RKO (cell line): ENCODE results near the gene DTNB.
A peak's percentile ranks its signal among the peaks of the same experiment; 100 is the strongest.

Experiments
- DNase-seq: peaks from one replicate; pipeline ENCODE4 v3.0.0-alpha.2; 2016; ENCODE audit warnings: low spot score

DTNB gene

DNA sequence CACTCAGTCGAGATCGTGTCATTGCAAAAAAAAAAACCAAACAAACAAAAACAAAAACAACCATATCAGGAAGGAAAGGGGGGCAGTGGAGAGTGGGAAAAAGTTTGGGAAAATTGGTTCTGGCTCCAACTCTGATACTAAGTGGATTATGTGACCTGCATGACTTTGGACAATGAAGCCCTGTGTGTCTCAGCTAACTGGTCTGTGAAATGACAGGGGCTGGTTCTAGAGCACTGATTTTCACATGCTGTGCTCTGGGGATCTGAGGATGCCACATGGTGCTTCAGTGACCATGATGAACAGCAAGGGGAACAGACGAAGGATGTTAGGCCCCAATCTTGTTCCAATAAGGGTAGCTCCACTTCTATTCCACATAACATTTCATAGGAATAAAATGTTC lies 174.2 kb downstream of the DTNB start:
- DNase-seq = no peak

DNA sequence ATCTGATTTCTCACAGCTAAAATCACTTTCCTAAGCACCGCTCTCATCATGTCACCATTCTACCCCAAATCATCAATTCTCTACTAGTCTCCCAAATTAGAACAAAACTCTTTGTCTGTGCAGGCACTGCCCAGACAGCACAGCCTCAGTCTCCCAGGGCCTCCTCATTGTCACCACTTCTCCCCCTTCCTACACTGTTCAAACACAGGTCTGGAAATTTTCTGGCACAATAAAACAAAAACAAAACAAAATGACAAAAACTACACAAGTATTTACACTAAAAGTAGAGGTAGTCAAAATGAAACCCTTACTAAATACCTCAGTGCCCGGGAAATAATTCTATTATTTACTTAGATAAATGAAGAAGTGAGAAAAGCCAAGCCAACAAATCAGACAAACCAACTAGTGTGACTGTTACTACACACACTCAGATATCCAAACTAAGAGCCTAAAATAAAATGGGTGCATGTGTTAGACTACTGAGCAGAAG lies 175.4 kb downstream of the DTNB start:
- no peak for DNase-seq

DNA sequence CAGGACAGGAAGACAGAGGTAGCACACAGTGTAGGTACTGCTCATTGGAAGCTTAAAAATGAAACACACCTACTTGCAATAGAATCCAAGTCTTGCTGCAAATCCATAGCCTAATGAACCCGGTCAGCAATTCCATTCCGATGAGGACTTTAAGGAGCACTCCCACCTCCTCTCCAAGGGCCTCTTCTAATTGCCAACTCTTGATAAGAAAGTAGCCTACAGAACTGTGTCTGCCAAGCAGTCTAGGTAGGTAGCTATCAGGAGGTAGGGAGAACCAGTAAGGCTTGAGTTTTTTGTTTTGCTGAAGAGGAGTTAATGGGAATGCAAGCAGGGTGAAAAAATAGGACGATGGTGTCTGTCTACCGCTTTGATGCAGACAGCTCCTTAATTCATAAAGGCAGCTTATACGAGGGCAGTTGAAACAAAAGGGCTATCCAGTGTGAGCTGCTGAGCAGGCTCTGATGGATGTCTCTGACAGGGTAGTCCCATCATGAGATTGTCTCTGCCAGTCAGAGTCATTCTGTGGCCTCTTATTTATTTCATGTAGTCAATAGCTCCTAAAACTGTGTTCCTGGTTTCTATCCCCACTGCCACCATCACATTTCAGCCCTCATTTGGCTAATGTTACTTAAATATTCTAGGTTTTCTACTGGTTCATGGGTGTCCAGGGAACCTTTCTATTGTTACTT lies 176.0 kb downstream of the DTNB start:
- no peak for DNase-seq

GRCh38 chr2:25494616-25495015 lies 178.8 kb downstream of the DTNB start:
- DNase-seq = no peak

DNA sequence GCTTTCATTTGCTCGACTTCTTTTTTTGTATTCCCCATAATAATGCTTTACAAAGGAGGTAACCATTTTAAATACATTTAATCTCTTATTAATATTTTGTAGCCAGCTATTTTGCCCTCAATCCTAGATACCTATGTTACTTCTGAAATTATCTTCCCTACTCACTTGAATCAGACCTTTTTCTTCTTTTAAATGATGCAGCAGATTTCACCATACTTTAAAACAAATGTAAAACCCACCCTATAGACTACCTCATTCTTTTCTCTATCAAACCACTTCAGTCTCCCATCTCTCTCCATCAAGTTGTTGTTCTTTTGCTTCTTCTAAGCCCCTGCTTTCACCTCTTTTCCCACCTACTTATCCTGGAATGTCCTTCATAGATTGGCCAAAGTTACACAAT lies 180.2 kb downstream of the DTNB start:
- DNase-seq = no peak

GRCh38 chr2:25492726-25493125 lies 180.7 kb downstream of the DTNB start:
- DNase-seq = no peak

GRCh38 chr2:25491966-25492532 lies 181.3 kb downstream of the DTNB start:
- no peak for DNase-seq

- DNase-seq = peak; percentile 5
Measured at GRCh38 chr2:25491003-25491696, 182.2 kb downstream of the DTNB start.

DNA sequence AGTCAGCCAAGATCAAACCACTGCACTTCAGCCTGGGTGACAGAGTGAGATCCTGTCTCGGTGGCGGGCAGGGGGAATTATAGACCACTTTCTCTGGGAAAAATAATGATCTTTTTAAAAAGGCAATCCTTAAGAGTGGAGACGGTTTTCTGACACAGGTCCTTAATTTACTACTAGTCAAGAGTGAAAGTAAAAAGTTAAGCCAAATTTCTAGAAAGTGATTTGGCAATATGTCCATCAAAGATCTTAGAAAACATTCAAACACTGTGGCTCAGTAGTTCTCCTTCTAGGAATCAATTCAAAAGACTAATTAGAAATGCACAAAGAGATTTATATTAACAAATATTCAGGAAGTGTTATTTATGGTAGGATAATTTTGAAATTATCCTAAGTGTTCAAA lies 183.2 kb downstream of the DTNB start:
- DNase-seq = no peak

- DNase-seq = no peak
Measured at GRCh38 chr2:25489631-25490030, 183.7 kb downstream of the DTNB start.

- DNase-seq = no peak
Measured at GRCh38 chr2:25483607-25484266, 189.6 kb downstream of the DTNB start.

DNA sequence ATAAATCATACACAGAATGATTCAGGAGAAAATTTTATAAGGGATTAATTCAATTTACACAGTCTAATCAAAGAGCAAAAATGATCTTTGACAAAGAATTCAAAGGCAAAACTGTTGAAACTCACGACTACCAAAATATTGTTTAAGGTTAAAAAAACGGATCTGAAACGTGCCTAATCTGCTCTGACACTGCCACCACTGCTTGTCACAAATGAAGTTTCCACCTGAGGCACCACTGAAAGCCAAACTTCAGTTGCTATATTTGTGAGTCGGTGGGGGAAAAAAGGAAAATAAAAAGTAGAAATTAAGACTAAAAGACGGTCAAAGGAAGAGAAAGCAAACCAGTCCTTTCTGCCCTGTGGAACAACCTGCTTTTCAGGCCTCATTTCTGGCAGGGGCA lies 191.0 kb downstream of the DTNB start:
- DNase-seq = no peak

DNA sequence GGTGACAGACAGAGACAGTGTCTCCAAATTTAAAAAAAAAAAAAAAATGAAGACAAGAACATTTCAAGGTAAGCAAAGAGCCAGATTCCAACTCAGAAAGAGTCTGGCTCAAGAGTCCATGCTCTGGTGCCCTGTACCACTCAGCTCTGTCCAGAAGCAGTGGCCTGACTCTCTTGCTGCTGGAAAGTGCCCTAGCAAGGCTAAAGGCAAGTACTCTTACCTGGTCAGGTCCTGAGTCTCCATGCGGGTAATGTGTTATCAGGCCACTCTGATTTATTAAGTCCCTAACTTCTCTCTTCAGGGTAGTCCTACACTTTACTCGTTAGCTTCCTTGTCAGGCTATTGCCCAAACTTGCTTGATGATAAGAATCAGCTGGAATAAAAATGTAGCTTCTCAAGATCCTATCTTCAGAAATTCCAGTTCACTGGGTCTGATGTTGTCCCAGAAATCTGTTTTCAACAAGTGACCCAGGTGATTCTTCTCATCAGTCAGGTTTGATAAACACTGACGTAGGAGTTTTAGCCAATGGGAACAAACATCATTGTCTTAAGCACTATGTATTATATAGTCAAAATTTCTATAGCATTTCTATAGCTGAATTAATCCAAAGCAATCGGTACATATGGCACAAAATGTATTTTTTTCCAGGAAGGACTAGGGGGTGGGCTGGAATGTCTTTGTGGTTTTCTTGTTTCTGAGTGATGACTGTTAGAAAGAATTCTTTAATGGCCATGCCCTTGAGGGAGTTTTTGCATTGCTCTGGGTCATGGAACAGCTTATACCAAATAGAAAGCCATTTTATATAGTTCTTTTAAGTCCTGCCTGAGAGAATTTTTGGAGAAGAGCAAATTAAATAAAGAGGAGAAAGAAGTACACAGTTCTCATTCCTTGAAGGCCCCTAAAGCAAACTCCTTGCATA lies 191.7 kb downstream of the DTNB start:
- no peak for DNase-seq

GRCh38 chr2:25480561-25480960 lies 192.8 kb downstream of the DTNB start:
- DNase-seq = no peak

DNA sequence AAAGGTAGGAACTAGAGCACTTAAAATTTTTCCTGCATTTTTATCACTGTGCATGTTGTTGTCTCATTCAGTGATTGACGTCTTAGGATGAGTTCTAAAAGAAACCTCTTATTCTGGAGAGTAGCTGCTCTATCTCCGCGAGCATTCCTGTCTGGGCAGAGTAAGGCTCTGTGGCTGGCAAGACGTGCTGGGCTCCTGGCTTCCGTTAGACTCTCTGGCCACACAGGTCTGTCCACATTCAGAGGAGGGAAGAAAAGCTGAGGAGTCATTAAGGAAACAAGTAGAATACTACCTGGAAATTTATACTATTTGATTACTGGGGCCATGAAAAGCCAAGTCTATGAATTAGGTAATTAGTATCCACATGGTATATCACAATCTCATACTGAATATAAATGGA lies 193.6 kb downstream of the DTNB start:
- DNase-seq = no peak

GRCh38 chr2:25478736-25479135 lies 194.6 kb downstream of the DTNB start:
- no peak for DNase-seq

DNA sequence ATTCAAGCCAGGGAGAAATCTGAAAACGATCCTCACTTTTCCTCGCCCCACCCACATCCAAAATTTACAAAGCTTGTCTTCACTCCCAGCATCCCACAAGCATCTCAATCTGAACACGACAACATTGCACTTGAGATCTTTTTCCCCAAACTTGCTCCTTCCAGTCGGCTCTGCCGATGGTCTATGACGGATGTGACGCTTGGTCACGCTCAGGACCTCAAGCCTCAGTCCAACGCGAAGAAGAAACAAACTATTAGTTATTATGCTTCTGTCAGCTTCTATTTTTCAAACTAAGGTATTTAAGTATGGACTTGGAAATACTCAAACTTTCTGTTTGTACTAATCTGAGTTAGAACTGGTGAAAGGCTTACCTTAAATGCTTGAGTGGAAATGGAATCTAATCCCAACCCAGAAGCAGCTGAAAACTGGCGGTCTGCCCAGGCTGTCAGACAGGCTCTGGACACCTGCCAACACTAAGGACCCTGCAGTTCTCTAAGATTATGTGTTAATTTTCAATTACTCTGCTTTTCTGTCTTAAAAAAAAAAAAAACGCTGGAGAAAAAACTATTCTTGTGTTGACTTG lies 199.5 kb downstream of the DTNB start:
- no peak for DNase-seq

DNA sequence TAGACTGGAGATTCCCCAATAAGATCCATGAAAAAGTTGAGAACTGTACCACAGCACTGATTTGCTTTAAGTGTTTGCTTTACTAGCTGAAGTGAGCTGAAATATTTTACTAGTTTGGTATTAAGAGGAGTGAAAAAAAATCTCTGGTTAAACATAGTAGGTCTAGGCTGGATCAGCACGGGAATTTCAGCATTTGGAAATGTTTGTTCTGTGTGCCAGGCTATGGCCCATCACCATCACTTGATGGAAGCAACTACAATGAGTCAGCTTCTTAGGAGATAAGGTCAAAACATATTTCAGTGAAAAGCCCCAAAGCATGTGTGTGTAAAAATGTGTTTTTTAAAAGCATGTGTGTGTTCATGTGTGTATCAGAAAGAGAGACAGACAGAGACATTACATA lies 200.2 kb downstream of the DTNB start:
- DNase-seq = no peak

- DNase-seq = no peak
Measured at GRCh38 chr2:25470806-25471205, 202.6 kb downstream of the DTNB start.

DNA sequence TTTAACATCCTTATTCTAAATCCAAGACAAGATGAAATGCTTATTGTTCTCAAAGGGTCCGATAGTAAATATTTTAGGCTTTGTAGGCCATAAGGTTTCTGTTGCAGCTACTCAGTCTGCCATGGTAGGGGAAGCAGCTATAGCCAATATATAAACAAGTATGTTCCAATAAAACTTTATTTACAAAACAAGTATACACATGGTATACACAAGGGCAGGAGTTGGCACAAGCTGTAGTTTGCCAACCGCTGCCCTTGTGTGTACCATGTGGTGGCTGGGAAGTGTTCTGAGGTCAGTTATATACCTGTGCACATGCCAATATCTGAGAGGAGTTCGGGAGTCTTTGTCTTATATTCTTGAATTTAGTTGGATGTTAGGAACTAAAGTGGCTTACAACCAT lies 205.6 kb downstream of the DTNB start:
- DNase-seq = no peak

- DNase-seq = no peak
Measured at GRCh38 chr2:25462021-25462420, 211.4 kb downstream of the DTNB start.
